Stimulated activated CD8-positive, alpha-beta memory T cell treated with anti-CD3 and anti-CD28 coated beads, Interleukin-12 subunit alpha, Interleukin-12 subunit beta, amount 100 ng/mL, for 24 hours (primary cell): ENCODE results near the gene FAM83G.

ENCODE experiments used
- DNase-seq: peaks from one replicate; pipeline ENCODE4 v3.0.0-alpha.2; 2020; ENCODE audit errors: extremely low read depth

Gene FAM83G

GRCh38 chr17:19010729-19011505, 6.4 kb upstream of the FAM83G start:
- DNase-seq = no peak

DNA sequence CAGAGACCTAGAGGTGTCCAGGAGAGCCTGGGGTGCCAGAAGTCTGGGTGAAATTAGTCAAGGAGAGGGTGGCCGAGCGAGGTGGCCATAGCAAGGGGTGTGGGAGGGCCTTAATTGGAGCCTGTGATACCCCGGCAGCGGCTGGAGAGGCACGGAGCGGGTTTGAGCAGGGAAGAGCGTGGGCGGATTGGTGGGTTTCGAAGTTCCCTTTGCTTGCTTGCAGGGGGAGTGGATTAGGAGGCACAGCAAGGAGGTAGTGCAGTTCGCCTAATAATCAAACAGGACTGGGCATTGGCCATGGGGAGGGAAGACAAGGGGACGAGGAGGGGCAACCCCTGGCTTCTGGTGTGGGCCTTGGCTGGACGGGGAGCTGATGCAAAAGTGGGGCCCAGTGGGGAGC, 5.4 kb upstream of the FAM83G start:
- DNase-seq = no peak

GRCh38 chr17:19006698-19007097, 2.1 kb upstream of the FAM83G start:
- no peak for DNase-seq

DNA sequence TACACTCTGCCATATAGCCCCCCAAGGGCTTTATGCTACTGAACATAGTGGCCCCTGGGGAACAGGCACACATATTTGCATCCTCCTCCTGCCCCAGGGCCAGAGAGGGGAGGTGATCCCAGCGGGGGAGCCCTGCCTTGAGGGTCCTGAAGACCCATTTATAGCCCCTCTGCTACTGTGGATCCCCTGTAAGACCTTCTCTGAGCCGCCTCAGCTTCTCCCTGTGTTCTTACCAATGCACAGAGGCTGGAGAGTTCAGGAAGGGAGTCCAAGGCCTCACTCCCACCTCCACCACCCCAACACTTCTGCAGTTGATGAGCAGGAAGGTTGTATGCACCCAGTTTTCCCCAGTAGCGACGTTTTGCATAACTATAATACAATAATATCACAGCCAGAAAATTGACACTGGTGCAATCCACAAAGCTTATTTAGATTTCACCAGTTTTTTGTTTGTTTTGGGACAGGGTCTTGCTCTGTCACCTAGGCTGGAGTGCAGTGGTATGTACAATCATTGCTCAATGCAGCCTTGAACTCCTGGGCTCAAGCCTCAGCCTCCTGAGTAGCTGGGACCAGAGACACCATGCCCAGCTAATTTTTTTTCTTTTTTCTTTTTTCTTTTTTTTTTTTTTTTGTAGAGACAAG, 1.3 kb upstream of the FAM83G start:
- DNase-seq = no peak

GRCh38 chr17:19005137-19005773, 691 bp upstream of the FAM83G start:
- no peak for DNase-seq

DNA sequence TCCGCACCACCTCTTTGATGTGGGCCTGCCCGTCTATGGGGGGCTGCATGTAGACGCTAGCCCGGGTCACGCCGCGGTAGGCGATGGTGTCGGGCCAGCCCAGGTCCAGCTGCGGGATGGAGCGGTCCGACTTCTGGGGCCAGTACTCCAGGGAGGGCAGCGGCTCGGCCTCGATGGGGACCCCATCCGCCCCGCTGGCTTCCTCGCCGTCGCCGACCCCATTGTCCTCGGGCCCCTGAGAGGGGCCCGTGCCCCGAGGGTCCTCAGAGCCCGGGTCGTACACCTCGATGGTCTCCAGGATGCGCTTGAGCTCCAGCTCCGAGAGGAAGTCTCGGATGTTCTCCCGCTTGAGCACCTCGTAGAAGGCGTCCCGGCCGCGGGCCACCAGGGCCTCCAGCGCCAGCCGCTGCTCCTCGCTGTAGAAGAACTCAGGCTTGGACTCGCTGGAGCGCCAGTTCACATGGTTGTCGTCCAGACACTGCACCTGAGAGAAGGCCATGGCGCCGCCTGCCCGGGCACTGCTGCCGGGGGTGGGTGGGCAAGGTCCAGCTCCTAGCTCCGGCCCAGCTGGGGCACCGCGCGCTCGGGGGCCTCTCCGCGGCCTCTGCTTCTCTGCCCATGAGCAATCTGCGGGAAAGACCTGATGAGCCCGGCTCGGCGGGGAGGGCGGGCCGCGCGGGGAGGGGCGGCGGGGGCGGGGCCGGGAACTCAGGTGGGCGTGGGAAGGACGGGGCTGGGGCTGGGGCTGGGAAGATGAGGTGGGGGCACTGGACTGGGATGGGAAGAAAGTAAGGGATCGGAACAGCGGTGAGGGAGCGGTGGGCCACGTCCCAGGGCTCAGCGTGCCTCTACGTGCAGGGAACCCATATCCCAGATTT, 782 bp downstream of the FAM83G start:
- DNase-seq = no peak

- DNase-seq = no peak
Observed at GRCh38 chr17:19002805-19003542, 1.6 kb downstream of the FAM83G start.

GRCh38 chr17:19001907-19002590, 2.5 kb downstream of the FAM83G start:
- DNase-seq = no peak

GRCh38 chr17:19000531-19001325, 3.8 kb downstream of the FAM83G start:
- no peak for DNase-seq

DNA sequence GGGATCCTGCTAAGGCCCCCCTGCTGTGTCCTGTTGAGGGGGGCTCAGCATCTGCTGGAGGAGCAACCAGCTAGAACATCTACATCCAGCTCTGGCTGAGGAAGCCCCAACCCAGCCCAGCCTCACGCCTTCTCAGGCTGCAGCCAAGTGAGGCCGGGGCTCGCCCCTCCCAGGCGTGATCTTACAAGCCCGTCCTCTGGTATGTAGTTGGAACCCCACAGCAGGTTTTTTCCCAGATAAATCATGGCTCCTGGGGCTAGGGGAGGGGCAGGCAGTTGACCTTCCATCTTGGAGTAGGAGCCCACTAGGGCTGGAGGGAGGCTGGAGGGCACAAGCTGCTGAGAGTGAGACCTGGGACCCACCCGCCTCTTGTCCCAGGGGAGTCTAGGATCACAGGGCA, 4.7 kb downstream of the FAM83G start:
- DNase-seq = no peak

DNA sequence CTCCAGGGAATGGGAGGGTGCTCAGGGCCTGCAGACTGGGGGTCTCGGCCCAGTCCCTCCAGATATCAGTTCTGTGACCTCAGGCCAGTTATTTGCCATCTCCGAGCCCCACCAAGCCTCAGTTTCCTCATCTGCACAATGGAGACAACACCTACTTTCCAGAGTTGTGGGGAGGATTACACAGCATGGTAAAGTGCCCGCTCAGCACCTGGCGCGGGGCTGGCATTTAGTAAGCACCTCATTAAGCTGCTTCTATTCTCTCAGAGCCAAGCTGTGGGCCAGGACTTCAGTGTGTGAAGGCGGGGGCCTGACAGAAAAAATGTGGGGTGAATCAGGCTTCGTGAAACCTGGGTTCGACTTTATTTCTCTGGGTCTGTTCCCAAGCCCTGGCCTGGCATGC, 5.2 kb downstream of the FAM83G start:
- DNase-seq = no peak

DNA sequence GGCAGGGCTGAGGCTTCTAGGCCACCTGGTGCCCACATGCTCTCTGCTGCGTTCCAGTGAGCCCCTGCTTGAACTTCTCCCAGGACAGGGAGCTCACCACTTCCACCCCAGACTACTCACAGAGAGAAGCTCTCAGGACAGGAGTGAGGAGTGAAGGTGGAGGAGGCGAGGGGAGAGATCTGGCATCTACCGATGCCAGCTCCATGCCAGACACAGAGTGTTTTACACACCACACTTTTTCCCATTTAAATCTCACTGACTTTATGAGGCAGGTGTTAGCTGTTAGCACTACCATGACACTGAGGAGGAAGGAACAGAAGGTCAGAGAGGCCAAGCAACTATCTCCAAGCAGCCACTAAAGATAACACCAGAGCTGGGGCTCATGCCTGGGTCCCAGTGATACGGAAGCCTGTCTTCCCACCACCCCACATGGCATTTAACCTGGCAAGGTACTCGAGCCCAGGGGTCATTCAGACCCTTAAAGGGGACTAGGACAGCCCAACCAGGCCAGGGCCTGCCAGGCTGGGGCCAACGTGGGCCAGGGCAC, 6.8 kb downstream of the FAM83G start:
- no peak for DNase-seq

DNA sequence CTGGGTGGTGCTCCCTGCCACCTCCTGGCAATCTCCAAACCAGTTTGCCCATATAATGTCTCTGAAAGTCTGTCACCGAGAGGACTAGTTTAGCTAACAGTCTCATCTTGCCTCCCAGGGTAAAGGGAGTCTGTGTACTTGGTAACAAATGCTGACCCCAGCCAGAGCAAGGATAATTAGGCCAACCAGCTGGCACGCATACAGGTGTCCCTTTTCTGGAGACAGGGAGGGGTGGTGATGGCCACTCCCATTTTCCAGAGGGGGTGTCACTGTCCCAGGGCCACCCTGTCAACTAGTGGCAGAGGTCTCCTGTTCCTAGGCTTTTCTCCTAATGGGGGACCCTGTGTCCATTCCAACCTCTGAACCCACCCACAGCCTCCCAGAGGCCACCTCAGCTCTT, 8.1 kb downstream of the FAM83G start:
- DNase-seq = no peak

GRCh38 chr17:18995220-18995619, 9.3 kb downstream of the FAM83G start:
- DNase-seq = no peak

DNA sequence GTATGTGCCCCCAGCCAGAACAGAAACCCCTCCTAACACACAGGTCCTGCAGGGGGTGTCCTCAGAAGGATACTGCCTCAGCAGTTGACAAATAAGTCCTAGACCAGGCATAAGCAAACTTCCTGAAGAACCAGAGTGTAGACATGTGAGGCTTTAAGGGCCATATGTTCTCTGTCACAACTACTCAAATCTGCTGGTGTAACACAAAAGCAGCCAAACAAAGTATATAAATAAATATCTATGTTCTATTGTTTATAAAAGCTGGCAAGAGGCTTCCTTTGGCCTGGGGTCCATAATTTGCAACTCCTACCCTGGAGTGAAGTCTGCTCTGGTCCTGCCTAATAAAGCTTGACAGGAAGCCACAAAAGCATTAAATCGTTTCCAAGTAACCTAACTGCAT, 9.9 kb downstream of the FAM83G start:
- DNase-seq = no peak

DNA sequence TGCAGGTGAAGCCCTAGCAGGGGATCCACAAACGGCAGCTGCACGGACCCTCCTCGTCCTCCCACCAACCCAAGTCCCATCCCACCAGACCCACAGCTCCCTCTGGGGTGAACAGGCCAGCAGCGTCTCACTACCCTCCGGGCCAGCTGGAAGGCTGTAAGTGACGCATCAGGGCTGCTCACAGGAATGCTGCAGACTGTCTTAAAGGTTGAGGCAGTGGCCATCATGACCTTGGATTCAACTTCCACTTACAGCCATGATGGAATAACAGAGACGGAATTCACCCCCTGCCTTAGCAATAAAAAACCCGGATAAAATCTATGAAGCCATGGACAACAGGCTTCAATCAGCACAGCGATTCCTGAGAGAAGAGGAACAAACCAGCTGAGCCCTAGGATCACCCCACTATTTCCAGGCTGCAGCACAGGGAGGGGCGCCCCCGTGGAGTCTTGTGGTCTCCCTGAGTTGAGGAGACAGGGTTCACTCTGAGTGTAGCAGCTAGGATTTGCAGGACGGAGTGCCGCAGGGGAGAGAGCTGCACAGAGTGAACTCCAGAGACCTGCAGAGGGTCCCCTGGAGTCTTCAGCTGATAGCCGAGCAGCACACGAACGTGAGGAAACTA, 10.5 kb downstream of the FAM83G start:
- DNase-seq = no peak

- no peak for DNase-seq
Observed at GRCh38 chr17:18992454-18993130, 12.0 kb downstream of the FAM83G start.

DNA sequence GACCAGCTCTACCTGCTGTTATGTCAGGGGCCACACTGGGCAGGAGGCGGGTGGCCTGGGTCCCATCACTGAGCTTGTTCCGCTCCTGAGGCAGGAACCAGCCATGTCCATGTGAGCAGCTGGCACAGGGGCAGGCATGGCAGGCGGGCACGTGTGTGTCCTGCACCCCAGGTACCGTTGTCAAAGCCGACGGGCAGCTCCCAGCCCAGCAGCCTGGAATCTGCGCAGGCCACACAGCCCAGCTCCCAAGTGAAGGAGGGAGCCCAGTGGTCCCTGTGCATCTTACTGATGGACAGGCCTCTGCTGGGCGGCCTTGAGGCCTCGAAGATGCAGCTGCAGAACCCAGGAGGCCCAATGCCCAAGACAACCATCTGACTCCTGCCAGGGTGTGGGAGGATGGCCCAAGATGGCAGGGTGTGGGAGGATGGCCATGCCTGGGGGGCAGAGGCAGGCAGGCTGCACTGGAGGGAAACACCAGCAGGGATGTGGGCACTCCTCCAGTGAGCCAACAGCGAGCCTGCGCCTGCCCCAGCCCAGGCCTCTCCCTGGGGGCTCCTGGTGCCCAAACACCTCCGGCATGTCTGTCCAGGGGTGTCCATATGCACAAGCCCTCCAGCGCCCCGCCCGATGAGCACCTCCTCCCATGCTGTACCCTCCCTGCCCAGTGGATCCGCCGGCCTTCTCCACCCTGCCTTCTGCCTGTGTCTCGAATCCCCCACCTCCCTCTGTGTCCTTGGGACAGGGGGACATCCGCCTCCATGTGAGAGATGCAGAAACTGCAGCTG, 12.8 kb downstream of the FAM83G start:
- DNase-seq = no peak
